Ishikawa (cell line): ENCODE results near the gene TCF7L2.

ENCODE experiments used
- CEBPB ChIP-seq: IDR thresholded peaks from 2 replicates; pipeline ENCODE4 v1.6.1; 2012
- CREB1 ChIP-seq: IDR thresholded peaks from 2 replicates; pipeline ENCODE4 v1.6.1; 2012; ENCODE audit warnings: low read depth
- EGR1 ChIP-seq: IDR thresholded peaks from 2 replicates; pipeline ENCODE4 v1.6.1; 2012
- EP300 ChIP-seq: IDR thresholded peaks from 2 replicates; pipeline ENCODE4 v1.6.1; 2012; ENCODE audit warnings: borderline replicate concordance
- FOXM1 ChIP-seq: IDR thresholded peaks from 2 replicates; pipeline ENCODE4 v1.6.1; 2012; ENCODE audit warnings: low read depth, borderline replicate concordance
- MAX ChIP-seq: IDR thresholded peaks from 2 replicates; pipeline ENCODE4 v1.6.1; 2012
- NFIC ChIP-seq: IDR thresholded peaks from 2 replicates; pipeline ENCODE4 v1.6.1; 2012
- RAD21 ChIP-seq: IDR thresholded peaks from 2 replicates; pipeline ENCODE4 v1.6.1; 2012; ENCODE audit warnings: low read depth
- TAF1 ChIP-seq: IDR thresholded peaks from 2 replicates; pipeline ENCODE4 v1.6.1; 2012; ENCODE audit warnings: low read depth, mild to moderate bottlenecking
- TCF12 ChIP-seq: IDR thresholded peaks from 2 replicates; pipeline ENCODE4 v1.6.1; 2012; ENCODE audit warnings: low read depth
- TEAD4 ChIP-seq: IDR thresholded peaks from 2 replicates; pipeline ENCODE4 v1.6.1; 2012
- YY1 ChIP-seq: IDR thresholded peaks from 2 replicates; pipeline ENCODE4 v1.6.1; 2012; ENCODE audit warnings: low read depth
- ZBTB7A ChIP-seq: IDR thresholded peaks from 2 replicates; pipeline ENCODE4 v1.6.1; 2012; ENCODE audit warnings: low read depth
- TF ChIP-seq, protein P1 (sequence below): IDR thresholded peaks from 2 replicates; pipeline ENCODE4 v1.6.1; 2012
- TF ChIP-seq, protein P2 (sequence below): IDR thresholded peaks from 2 replicates; pipeline ENCODE4 v1.6.1; 2012; ENCODE audit warnings: low read depth, mild to moderate bottlenecking

The TCF7L2 gene

GRCh38 chr10:113020838-113021237 lies 70.8 kb downstream of the TCF7L2 start:
- no peak for TF ChIP-seq MAX
- TF ChIP-seq, protein P1, sequence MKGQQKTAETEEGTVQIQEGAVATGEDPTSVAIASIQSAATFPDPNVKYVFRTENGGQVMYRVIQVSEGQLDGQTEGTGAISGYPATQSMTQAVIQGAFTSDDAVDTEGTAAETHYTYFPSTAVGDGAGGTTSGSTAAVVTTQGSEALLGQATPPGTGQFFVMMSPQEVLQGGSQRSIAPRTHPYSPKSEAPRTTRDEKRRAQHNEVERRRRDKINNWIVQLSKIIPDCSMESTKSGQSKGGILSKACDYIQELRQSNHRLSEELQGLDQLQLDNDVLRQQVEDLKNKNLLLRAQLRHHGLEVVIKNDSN: peak; percentile 59
- no peak for TF ChIP-seq EP300
- TF ChIP-seq FOXM1: no peak
- 0 out of 2 replicates have a peak, but pooled peaks have one; percentile 12 for TF ChIP-seq CEBPB
- TF ChIP-seq ZBTB7A: no peak

GRCh38 chr10:113021268-113022040 lies 71.4 kb downstream of the TCF7L2 start:
- no peak for TF ChIP-seq MAX
- TF ChIP-seq EP300: no peak
- TF ChIP-seq, protein P1: no peak
- TF ChIP-seq CEBPB: no peak

DNA sequence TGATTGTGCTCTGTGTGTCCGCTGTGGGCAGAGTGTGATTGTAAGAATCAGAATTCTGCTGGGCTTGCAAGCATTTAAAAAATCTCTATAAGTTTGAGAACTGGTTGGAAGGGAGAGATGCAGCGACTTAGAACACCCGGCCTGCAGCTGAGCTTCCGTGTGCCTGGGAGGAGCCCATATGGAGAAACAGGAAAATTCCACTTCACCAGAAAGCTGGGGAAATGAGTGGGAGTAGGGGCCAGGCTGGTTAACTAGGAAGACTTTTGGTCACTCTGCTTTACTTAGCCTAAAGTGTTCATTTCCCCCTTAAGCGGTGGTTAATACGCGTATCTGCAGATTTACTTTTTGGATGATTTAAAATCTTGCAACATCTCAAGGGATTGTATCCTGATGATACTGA lies 72.2 kb downstream of the TCF7L2 start:
- TF ChIP-seq ZBTB7A (no peak), TEAD4 (no peak), YY1 (no peak), TAF1 (no peak), TCF12 (no peak), CREB1 (no peak), EGR1 (no peak), FOXM1 (no peak), MAX (no peak), EP300 (no peak), NFIC (no peak), CEBPB (no peak), RAD21 (no peak)
- TF ChIP-seq, protein P1: no peak

DNA sequence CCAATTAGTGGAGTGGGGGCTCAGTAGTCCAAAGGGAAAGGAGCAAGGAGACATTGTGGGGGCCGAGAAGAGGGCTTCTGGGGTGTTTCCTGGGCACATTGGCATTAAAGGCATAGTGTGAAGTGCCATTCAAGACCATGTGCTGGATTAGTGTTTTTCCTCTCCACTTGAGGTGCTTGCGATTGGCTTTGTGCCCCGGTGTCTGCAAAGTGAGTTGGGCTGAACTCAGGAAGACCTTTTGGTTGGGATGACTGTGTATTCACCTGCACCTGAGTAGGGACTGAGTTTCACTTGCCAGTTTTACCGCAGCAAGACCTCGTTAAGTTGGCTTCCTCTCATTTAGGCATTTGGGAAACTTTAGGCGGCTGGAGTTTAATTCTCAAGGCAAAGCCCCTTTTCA lies 73.0 kb downstream of the TCF7L2 start:
- TF ChIP-seq EGR1 (no peak), YY1 (no peak), EP300 (no peak), CREB1 (no peak), TEAD4 (no peak), RAD21 (no peak), ZBTB7A (no peak), NFIC (no peak), CEBPB (no peak), TCF12 (no peak), MAX (no peak)
- TF ChIP-seq, protein P2, sequence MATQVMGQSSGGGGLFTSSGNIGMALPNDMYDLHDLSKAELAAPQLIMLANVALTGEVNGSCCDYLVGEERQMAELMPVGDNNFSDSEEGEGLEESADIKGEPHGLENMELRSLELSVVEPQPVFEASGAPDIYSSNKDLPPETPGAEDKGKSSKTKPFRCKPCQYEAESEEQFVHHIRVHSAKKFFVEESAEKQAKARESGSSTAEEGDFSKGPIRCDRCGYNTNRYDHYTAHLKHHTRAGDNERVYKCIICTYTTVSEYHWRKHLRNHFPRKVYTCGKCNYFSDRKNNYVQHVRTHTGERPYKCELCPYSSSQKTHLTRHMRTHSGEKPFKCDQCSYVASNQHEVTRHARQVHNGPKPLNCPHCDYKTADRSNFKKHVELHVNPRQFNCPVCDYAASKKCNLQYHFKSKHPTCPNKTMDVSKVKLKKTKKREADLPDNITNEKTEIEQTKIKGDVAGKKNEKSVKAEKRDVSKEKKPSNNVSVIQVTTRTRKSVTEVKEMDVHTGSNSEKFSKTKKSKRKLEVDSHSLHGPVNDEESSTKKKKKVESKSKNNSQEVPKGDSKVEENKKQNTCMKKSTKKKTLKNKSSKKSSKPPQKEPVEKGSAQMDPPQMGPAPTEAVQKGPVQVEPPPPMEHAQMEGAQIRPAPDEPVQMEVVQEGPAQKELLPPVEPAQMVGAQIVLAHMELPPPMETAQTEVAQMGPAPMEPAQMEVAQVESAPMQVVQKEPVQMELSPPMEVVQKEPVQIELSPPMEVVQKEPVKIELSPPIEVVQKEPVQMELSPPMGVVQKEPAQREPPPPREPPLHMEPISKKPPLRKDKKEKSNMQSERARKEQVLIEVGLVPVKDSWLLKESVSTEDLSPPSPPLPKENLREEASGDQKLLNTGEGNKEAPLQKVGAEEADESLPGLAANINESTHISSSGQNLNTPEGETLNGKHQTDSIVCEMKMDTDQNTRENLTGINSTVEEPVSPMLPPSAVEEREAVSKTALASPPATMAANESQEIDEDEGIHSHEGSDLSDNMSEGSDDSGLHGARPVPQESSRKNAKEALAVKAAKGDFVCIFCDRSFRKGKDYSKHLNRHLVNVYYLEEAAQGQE: no peak
- TF ChIP-seq, protein P1: no peak

- TF ChIP-seq NFIC (no peak), CREB1 (no peak), EGR1 (no peak), CEBPB (no peak), MAX (no peak), TCF12 (no peak), ZBTB7A (no peak), TEAD4 (no peak), RAD21 (no peak), YY1 (no peak)
- TF ChIP-seq, protein P1: no peak
Measured at GRCh38 chr10:113024930-113025329, 74.9 kb downstream of the TCF7L2 start.

GRCh38 chr10:113025487-113025886 lies 75.4 kb downstream of the TCF7L2 start:
- TF ChIP-seq TCF12 (no peak), EGR1 (no peak)
